ENCODE results near the gene TRIM17.

DNA sequence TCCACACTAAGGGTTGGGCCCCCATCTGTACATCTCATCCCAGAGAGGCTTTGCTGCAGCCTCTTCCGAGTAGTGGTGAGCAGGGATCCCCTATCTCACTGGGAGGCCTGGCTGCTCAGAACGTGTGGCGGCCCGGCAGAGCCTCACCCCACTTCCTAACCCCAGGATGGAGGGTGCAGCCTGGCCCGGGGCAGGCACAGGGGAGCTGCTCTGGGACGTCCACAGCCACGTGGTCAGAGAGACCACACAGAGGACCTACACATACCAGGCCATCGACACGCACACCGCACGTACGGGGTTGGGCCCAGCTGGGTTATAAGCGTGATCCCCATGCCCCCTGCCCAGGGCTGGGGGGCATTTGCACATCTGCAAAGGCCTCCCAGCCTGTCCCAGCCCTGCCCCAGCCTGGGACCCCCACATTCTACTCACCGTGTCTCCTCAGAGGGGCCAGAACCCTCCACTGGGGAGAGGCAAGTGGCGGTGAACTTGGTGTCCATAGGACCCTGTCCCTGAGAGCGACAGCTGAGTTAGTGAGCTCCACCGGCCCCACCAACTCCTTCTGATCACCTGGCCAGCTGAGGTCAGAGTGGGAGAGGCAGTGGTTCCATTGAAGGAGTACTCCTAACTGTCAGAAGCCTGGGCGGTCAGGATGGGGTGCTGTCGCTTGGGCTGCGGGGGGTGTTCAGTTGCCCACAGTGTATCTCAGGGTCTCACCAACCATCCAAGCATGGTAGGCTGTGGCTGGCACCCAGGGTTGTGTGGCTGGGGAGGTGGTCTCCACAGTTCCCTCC lies 51.2 kb downstream of the TRIM17 start:
- TF ChIP-seq, protein P1, sequence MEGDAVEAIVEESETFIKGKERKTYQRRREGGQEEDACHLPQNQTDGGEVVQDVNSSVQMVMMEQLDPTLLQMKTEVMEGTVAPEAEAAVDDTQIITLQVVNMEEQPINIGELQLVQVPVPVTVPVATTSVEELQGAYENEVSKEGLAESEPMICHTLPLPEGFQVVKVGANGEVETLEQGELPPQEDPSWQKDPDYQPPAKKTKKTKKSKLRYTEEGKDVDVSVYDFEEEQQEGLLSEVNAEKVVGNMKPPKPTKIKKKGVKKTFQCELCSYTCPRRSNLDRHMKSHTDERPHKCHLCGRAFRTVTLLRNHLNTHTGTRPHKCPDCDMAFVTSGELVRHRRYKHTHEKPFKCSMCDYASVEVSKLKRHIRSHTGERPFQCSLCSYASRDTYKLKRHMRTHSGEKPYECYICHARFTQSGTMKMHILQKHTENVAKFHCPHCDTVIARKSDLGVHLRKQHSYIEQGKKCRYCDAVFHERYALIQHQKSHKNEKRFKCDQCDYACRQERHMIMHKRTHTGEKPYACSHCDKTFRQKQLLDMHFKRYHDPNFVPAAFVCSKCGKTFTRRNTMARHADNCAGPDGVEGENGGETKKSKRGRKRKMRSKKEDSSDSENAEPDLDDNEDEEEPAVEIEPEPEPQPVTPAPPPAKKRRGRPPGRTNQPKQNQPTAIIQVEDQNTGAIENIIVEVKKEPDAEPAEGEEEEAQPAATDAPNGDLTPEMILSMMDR (IDR thresholded peaks at IDR 0.05), result no peak
- TF ChIP-seq EZH2phosphoT487 (IDR thresholded peaks at IDR 0.05), result no peak
